HG03095 (cell line): ENCODE measurements around the gene NANOS3.

Experiments
- ATAC-seq: cut with Tn5 transposase; IDR thresholded peaks from one replicate; pipeline ENCODE4 v1.9.1; 2021; ENCODE audit warnings: moderate library complexity; ENCODE audit not compliant: unreplicated experiment

NANOS3 gene

GRCh38 chr19:13876834-13877233, at the start of gene NANOS3:
TSS of gene NANOS3 (plus strand) at chr19:13877134. CDS start at chr19:13877249, 115 bp downstream.
- ATAC-seq: no peak

DNA sequence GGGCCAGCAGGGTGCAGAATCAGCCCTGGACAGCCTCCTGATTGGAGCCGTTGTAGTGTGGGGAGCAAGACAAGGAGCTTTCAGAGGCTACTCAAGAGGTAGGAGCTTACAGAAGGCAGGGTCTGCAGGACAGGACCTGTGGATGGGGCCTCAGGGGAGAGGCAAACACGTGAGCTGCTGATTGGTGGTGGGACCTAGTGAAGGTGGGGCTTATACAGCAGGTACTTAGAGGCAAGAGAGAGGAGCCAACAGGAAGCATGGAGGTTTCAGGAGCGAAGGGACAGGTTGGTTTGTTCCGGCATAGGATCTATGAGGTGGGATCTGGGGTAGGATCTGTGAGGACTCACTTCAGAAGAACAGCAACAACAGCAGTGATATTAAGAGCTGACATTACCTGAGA, 49.3 kb upstream of the NANOS3 start:
- no peak for ATAC-seq

DNA sequence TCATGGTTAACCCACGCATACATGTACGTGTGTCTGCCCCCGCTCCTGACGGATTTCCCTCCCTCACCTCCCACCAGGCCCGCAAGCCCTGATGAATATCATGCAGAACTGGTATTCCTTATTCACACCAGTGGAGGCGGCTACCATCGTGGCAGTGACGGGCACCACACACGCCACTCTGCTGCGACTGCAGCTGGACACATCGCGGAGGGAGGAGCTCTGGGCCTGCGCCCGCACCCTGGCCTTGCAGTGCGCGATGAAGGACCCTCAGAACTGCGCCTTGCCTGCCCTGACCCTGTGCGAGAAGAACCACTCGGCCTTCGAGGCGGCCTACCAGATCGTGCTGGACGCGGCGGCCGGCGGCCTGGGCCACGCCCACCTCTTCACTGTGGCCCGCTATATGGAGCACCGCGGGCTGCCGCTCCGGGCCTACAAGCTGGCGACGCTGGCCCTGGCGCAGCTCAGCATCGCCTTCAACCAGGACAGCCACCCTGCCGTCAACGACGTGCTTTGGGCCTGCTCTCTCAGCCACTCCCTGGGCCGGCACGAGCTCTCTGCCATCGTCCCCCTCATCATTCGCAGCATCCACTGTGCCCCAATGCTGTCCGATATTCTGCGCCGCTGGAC, 46.7 kb upstream of the NANOS3 start:
- no peak for ATAC-seq

GRCh38 chr19:13830741-13831536, 46.0 kb upstream of the NANOS3 start:
- ATAC-seq: no peak

DNA sequence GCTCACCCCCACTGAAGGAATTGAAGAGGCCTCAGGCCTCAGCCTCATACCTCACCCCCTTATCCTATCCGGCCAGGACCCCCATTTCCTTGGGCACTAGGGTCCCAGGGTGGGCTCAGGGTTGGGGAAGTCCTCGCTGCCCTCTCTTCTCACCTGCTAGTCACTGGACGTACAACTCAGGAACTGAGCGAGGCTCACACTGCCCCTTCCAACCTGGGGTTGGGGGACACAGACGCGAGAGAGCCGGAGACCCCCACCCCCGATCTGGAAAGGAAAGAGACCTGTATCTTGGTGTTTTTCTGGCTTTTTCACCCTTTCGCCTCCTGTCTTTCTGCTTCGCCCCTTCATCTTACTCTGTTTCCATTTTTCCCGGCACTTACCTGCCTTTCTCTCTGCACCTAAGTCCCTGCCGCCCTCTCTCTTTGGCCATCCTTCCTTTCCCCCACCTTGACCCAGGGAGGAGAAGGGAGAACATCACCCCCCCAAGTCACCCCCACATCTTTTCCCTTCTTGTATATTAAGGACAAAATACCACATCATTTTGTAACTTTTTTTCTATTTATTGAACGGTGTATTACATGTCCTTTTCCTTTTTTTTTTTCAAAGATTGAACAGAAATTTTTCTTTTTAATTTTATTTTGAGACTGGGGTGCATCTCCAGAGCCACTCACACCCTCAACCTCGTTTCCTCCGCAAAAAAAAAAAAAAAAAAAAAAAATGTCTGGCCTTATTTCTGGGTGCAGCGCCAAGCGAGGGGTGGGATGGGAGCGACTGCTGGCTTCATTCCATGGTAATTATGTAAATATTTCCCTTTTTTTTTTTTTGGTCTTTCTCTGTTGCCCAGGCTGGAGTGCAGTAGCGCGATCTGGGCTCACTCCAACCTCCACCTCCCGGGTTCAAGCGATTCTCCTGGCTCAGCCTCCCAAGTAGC, 45.1 kb upstream of the NANOS3 start:
- no peak for ATAC-seq

DNA sequence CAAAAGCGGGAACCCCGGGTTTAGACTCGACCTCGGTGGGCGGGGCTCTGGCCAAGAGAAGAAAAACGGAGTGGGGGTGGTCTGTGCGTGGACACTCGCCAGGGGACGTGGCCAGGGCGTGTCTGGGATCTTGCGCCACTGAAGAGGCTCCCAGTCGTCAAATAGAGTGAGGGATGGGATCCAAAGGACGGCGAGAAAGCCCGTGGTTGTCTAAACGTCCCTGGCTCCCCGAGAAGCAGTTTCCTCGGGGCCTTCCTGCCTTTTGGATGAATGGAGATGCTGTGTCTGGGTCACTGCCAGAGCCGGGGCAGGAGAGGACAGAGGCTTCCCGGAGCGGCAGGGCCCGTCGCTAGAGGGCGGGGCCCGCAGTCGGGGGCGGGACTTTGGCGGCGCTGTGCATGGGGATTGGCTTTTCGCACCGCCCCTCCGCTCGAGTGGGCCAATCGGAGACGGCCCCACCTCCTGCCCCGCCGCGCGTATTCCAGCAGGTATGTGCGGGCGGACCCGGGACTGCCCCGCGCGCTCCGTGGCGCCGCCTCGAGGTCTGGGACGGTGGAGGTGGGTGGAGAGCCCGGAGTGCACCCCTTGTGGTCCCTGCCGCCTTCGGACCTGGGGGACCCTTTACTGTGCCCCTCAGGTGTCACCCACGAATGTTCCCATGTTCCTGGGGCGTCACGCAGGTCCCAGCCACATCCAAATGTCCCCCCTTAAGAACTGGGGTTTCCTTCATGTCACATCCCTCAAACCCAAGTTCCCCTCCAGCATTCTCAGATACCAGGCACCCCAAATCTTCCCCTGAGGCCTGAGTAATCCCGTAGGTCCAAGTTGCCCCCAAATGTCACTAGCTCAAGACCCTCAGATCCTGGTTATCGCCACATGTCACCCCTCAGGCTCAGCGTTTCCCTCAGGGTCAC, 43.3 kb upstream of the NANOS3 start:
- peak; percentile 74 for ATAC-seq

DNA sequence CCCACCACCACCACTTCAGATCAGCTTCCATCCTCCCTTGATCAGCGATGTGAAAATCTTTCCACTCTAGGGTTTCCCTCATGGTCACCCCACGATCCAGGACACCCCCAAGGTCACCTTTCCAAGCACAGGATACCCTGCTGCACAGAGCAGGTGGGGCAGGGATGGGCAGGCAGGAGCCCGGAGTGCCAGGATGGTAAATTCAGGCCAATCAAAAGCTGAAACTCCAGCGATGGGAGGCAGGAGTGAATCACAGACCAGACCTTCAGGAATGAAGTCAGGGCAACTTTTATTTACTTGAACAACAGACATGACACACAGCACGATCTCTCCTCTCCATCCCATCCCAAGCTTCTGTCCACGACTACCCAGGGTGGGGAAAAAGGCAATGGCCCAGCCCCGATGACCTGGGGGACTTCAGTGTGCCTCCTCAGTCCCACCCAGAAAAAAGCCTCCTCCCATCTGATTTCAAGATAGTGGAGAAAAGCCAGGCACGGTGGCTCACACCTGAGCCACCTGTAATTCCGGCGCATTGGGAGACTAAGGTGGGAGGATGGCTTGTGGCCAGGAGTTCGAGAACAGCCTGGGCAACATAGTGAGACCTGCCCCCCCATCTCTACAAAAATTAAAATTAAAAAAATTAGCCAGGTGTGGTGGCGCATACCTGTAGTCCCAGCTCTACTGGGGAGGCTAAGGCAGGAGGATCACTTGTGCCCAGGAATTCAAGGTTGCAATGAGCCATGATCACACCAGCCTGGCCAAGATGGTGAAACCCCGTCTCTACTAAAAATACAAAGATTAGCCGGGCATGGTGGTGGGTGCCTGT, 42.5 kb upstream of the NANOS3 start:
- ATAC-seq: no peak

DNA sequence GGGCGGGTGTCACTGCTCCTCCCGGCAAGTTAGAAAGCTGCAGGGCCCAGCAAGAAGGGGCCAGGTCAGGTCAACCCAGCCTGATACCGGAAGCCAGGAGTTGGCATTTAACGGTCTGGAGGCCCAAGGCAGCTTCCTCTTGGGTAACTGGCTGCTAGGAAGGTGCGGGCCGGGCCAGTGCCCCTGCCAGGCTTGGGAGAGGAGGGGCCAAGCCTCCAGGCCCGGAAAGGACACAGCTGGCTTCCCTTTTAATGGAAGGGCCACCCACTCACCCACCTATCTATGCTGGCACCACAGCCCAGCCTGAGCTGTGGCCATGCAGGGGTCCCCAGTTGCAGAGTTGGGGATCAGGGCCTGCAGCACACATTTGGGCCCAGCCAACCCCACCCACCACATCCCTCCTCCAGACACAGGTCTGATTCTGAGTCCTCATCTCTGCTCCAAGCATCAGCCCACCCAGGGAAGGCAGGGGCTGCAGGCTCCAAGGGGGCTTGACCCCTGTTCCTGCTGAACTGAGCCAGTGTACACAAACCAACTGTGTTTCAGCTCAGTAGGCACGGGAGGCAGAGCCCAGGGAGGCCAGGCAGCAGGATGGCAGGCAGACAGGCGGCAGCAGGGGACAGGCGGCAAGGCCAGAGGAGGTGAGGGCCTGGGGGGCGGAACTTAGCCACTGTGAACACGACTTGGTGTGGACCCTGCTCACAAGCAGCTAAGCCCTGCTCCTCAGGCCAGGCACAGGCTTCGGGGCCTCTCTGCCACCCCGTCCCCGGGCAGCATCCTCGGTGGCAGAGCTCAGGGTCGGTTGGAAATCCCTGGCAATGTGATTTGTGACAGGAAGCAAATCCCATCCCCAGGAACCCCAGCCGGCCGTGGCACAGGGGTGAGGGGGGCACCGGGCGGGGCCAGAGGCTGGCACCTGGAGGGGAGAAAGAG, 40.9 kb upstream of the NANOS3 start:
- no peak for ATAC-seq

- no peak for ATAC-seq
Measured at GRCh38 chr19:13838435-13839129, 38.4 kb upstream of the NANOS3 start.

DNA sequence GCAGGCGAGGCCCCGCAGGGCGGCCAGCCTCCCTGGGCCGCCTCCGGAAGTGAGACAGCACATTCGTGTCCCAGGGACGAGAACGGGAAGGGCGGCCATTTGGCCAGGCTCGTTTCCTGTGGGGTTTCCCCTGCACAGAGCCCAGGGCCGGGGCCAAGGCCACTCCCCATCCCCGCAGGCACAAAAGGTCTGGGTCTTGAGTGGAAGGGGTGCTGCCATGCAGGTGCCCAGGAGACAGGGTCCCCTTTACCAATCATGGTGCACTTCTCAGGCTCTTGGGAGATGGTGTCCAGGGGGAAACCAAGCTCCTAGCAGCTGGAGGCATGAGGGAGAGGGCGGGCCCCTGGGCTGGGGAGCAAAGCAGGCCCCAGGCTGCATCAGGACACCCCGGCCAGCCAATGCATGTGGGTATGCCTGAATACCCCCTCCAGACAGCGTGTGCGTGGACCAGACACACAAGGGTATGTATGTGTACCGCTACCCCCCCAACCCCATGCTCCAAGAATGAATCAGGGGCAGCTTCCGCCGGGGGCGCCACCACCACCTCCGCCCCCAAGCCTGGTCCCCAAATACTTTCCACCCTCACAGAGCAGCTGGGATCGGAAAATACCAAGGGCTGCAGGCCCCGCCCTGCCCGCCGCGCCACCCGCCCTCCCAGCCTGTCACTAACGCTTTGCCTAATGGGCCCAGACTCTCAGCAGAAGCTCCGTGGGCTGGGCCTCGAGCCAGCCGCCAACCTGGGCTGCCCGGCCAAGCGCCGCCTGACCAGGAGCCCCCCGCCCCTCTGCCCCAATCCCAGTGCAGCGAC, 37.6 kb upstream of the NANOS3 start:
- no peak for ATAC-seq

- ATAC-seq: no peak
Measured at GRCh38 chr19:13839938-13840304, 37.0 kb upstream of the NANOS3 start.

DNA sequence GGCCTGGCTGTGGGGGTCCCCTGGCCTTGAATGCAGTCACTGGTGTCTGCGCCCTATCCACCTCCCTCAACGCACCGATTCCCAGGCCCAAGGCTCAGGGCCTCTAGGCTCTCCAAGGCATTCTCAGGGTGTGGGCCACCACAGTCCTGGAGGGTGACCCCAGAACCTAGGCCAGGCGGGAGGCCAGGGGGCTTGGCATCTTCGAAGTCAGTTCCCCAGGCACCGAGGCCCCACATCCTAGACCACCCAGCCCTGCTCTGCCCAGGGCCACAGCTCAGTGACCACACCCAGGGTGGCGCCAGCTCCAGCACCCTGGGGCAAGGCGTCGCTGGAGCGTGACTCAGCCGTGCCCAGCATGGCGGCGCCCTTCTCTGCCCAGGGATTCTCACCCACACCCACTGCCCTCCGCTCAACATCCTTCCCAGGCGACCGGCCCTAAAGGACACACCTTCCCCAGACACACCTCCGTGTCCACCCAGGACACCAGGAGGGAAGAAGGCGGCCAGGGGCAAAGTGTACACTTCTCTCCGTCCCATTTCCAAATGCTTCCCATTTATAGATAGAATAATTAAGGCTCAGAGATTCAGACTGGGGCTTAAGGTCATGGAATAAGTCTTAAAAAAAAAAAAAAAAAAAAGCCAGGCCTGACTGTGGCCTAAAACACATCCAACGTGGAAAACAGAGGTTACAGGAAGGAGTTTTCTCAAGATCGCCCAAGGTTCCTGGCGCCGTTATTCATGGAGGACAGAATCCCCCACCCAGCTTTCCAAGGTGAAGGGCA, 36.4 kb upstream of the NANOS3 start:
- ATAC-seq: no peak

GRCh38 chr19:13841086-13841961, 35.6 kb upstream of the NANOS3 start:
- ATAC-seq: no peak

DNA sequence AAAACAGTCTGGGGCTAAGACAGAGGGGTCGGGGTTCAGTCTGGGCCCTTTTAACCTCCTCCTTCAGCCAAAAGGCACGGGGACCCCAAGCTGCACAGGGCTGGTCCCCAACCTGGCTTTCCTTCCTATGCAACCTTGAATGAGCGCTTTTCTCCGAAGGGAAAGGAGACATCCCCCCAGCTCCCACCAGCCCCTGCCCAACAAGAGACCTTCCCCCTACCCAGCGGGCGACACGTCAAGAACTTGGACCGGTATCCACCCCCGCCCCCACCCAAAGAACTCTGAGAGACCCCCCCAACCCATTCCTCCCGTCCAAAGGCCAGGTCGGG, 35.0 kb upstream of the NANOS3 start:
- no peak for ATAC-seq

DNA sequence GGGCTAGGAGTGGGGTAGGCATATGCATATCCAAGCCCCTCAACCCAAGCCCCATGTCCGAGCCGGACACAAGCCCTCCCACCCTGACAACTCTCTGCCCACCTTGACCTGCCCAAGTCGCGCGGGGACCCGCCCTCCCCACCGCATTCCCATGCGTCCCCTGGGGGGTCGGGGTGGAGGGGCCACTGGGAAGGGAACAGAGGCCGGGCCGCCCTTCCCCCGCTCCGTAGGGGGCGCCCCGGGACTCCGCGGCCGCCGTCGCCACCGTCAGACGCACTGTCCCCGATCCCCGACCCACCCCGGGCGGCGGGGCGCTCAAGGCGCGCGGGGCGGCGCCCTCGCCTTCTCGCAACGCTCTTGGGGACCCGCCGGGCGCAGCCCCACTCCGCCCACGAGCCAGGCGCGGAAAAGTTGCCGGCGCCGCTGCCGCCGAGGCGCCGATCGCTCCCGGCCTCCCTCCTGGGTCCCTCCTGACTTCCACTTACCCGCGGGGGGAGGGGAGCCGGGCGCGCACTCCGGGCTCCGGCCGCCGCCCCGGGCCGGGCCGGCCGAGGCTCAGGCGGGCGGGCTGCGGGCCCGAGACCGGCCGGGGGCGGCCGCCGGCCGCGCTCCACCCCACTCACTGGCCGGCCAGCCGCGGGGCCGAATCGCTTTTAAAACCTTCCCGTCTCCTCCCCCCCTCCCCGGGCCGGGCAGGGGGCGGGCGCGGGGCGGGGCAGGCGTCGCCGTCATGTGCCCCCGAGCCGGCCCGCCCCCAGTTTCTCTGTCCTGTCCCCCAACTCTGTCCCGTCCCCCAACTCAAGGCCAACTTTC, 34.4 kb upstream of the NANOS3 start:
- ATAC-seq: no peak
